Measurements from ENCODE around the gene ISOC2.
"Not testable (repeated sequence)": the region's sequence is repeated elsewhere in the genome, so short reads cannot be mapped to it uniquely, and the experiment has no call there.

Gene ISOC2

DNA sequence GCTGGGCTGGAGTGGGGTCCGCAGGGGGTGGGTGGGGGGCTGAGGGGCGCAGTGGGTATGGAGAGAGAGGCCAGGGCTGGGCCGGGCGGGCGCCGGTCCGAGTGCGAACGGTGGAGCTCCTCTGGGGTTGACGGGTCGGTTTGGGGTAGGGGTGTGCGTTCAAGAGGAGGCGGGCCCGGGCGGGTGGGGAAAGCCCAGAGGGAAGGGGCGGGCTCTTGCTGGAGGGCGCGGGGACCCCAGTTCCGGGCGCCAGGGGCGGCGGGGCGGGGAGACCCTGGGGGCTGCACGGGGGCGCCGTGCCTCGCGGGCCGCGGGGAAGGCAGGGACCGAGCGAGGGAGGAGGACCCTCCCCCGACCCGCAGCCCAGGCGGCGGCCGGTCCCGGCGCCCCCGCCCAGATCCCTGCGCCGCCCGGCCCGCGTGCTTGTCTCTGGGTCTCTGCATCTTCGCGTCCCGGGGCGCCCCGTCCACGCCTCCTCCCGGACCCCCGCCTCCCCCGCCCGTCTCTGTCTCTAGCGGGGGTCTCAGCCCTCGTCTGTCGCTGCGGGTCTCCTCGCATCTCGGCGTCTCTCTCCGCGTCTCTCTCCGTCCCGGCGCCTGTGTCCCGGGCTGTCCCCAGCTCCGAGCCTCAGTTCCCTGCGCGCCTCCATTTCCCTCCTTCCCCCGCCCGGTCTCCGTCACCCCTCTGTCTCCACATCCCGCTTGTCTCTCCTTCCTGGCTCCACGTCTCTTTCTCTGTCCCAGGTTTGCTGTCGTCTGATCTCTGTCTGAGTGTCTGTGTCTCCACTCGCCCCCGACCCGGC, 10.1 kb downstream of the ISOC2 start:
- H3K36me3 ChIP-seq (ENCODE audit: low read depth) = no peaks in the 10 kb centered on the region
- peaks cover 18% of the 10 kb centered on the region for H3K27me3 ChIP-seq (ENCODE audit: insufficient read depth, poor library complexity, severe bottlenecking)
- no peak overlapping the region for H3K4me3 ChIP-seq (ENCODE audit: severe bottlenecking)
- H3K27ac ChIP-seq (ENCODE audit: poor library complexity, severe bottlenecking) = no peak overlapping the region
- ATAC-seq (ENCODE audit: low read depth) (no peak), DNase-seq (ENCODE audit: low spot score) (no peak)
- peaks cover 3% of the 10 kb centered on the region for H3K4me1 ChIP-seq (ENCODE audit: insufficient read depth, poor library complexity, severe bottlenecking)
- H3K9me3 ChIP-seq (ENCODE audit: severe bottlenecking) = no peaks in the 10 kb centered on the region
- no peak for TF ChIP-seq CTCF (IDR thresholded peaks at IDR 0.05; ENCODE audit: poor library complexity, severe bottlenecking)

- Histone ChIP-seq H3K27ac (ENCODE audit: poor library complexity, severe bottlenecking) (no peak overlapping the region), H3K36me3 (ENCODE audit: low read depth) (no peaks in the 10 kb centered on the region), H3K4me1 (ENCODE audit: insufficient read depth, poor library complexity, severe bottlenecking) (peaks cover 4% of the 10 kb centered on the region), H3K4me3 (ENCODE audit: severe bottlenecking) (no peak overlapping the region), H3K27me3 (ENCODE audit: insufficient read depth, poor library complexity, severe bottlenecking) (peaks cover 25% of the 10 kb centered on the region), H3K9me3 (ENCODE audit: severe bottlenecking) (no peaks in the 10 kb centered on the region)
- no peak for ATAC-seq (ENCODE audit: low read depth)
- TF ChIP-seq CTCF (IDR thresholded peaks at IDR 0.05; ENCODE audit: poor library complexity, severe bottlenecking) = no peak
- no peak for DNase-seq (ENCODE audit: low spot score)
Observed at GRCh38 chr19:55449469-55449868, 12.0 kb downstream of the ISOC2 start.

DNA sequence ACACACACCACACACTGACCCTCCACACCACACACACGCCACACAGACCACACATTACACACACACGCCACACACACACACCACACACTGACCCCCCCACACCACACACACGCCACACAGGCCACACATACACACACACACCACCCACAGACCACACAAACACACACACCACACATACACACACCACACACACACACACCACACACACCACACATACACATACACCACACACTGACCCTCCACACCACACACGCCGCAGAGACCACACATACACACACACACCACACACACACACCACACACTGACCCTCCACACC, 13.3 kb downstream of the ISOC2 start:
- not testable (repeated sequence) for H3K27ac ChIP-seq (ENCODE audit: poor library complexity, severe bottlenecking)

GRCh38 chr19:55447421-55448174, 13.8 kb downstream of the ISOC2 start:
- no peaks in the 10 kb centered on the region for H3K36me3 ChIP-seq (ENCODE audit: low read depth)
- TF ChIP-seq CTCF (IDR thresholded peaks at IDR 0.05; ENCODE audit: poor library complexity, severe bottlenecking) = no peak
- no peak overlapping the region for H3K4me3 ChIP-seq (ENCODE audit: severe bottlenecking)
- H3K27me3 ChIP-seq (ENCODE audit: insufficient read depth, poor library complexity, severe bottlenecking) = peaks cover 42% of the 10 kb centered on the region
- H3K9me3 ChIP-seq (ENCODE audit: severe bottlenecking) = no peaks in the 10 kb centered on the region
- peak; percentile 80 for ATAC-seq (ENCODE audit: low read depth)
- peaks cover 4% of the 10 kb centered on the region for H3K4me1 ChIP-seq (ENCODE audit: insufficient read depth, poor library complexity, severe bottlenecking)
- no peak overlapping the region for H3K27ac ChIP-seq (ENCODE audit: poor library complexity, severe bottlenecking)
- peak; percentile 81 for DNase-seq (ENCODE audit: low spot score)

More for the DNA sequence above, 13.3 kb downstream of the ISOC2 start:
- H3K36me3 ChIP-seq (ENCODE audit: low read depth); H3K9me3 ChIP-seq (ENCODE audit: severe bottlenecking); H3K4me3 ChIP-seq (ENCODE audit: severe bottlenecking); H3K4me1 ChIP-seq (ENCODE audit: insufficient read depth, poor library complexity, severe bottlenecking); ATAC-seq (ENCODE audit: low read depth); DNase-seq (ENCODE audit: low spot score): not testable (repeated sequence)
- H3K27me3 ChIP-seq (ENCODE audit: insufficient read depth, poor library complexity, severe bottlenecking) = peaks cover 38% of the 10 kb centered on the region

DNA sequence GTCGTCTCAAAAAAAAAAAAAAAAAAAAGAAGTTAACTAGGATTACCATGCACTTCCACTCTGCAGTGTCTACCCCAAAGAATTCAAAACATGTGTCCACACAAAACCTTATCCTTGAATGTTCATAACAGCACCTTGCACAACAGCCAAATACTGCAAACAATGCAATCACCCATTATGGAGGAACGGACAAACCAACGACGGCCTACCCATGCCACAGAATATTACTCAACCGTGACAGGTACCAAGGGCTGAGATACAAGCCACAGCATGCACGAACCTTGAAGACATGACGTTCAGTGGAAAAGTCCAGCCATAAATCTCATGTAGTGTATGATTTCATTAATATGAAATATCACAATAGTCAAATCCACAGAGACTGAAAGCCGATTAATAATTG, 15.4 kb downstream of the ISOC2 start:
- H3K4me3 ChIP-seq (ENCODE audit: severe bottlenecking) = no peak overlapping the region
- H3K9me3 ChIP-seq (ENCODE audit: severe bottlenecking) = no peaks in the 10 kb centered on the region
- DNase-seq (ENCODE audit: low spot score) (peak; percentile 76), ATAC-seq (ENCODE audit: low read depth) (peak; percentile 64)
- no peak overlapping the region for H3K27ac ChIP-seq (ENCODE audit: poor library complexity, severe bottlenecking)
- H3K4me1 ChIP-seq (ENCODE audit: insufficient read depth, poor library complexity, severe bottlenecking) = peaks cover 4% of the 10 kb centered on the region
- TF ChIP-seq CTCF (IDR thresholded peaks at IDR 0.05; ENCODE audit: poor library complexity, severe bottlenecking) = no peak
- H3K27me3 ChIP-seq (ENCODE audit: insufficient read depth, poor library complexity, severe bottlenecking) = peaks cover 41% of the 10 kb centered on the region
- no peaks in the 10 kb centered on the region for H3K36me3 ChIP-seq (ENCODE audit: low read depth)
